ENCODE results near the gene NRCAM.

The NRCAM gene

DNA sequence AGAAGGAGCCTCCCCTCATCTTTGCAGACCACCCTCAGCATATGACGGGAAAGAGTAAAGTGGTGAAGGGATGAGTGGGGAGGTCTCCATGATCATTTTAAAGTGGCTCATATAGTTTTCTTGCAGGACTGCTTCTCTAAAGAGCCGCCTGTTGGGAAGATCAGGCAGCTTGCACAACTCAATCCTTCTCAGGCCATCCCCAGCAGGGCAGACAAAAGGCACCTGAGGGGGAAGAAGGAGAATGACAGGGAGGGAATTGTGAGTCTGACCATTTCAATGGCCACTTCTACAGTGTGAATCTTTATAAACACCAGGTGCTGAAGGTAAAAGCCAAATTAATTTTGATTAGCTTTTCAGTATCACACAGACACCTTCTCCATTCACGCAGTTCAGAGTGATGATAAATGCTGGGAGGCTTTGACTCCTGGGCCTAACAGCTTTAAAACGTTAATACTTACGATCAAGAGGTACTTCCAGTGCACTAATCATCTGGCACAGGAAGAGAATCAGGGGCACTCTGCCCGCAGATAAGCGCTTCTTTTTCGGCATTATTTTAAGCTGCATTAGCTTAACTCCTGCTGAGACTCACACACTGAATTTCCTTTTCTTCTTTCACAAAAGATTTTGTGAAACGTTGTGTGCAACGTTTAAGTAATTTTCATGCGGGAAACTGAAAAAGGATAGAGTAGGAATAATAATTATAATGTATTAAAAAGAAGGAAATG, 216.6 kb downstream of the NRCAM start:
- H3K27me3 ChIP-seq (ENCODE audit: control insufficient read depth, insufficient read depth, low read length): no peaks in the 10 kb centered on the region

DNA sequence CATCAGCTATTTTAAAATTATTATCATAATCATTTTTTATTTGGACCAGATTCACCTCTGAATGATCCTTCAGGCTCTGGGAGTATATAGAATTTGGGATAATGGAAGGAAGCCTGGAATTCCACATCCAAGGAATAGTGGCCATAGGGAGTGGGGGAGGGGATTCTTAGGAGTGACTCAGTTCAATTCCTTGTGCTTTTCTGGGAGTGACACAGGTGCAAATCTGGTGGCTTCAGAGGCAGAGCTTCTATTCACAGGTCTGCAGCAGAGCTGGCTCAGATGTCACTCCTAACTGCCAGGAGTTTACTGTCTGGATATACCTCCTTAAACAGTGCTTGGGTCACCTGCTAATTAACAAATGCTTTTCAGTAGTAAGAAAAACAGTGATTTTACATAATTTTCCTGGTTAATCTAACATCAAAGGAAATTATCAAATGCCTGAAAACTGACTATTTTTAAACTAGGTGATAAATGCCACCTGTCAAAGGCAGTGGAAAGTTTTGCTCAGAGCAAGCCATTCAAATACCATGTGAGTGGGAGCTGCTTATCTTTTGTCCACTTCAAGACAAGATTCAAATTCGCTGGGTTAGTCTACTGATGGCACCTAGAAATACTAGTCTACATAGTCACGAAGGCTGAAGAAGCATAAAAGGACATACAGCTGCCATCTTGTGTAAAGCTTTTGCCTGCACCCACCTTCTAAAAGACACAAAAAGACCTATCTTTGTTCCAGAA, 219.4 kb downstream of the NRCAM start:
- Histone ChIP-seq H3K36me3 (ENCODE audit: control insufficient read depth, insufficient read depth, low read length) (no peaks in the 10 kb centered on the region), H3K9ac (ENCODE audit: low read length) (no peak overlapping the region), H3K9me3 (ENCODE audit: control insufficient read depth, low read length) (no peaks in the 10 kb centered on the region), H3K27me3 (ENCODE audit: control insufficient read depth, insufficient read depth, low read length) (no peaks in the 10 kb centered on the region), H3K4me3 (ENCODE audit: low read length) (no peak overlapping the region), H3K4me1 (ENCODE audit: control insufficient read depth, insufficient read depth, low read length) (no peaks in the 10 kb centered on the region)

More for the DNA sequence above, 216.6 kb downstream of the NRCAM start:
- Histone ChIP-seq H3K9ac (ENCODE audit: low read length) (no peak overlapping the region), H3K4me1 (ENCODE audit: control insufficient read depth, insufficient read depth, low read length) (no peaks in the 10 kb centered on the region), H3K9me3 (ENCODE audit: control insufficient read depth, low read length) (no peaks in the 10 kb centered on the region), H3K36me3 (ENCODE audit: control insufficient read depth, insufficient read depth, low read length) (no peaks in the 10 kb centered on the region), H3K4me3 (ENCODE audit: low read length) (no peak overlapping the region)

DNA sequence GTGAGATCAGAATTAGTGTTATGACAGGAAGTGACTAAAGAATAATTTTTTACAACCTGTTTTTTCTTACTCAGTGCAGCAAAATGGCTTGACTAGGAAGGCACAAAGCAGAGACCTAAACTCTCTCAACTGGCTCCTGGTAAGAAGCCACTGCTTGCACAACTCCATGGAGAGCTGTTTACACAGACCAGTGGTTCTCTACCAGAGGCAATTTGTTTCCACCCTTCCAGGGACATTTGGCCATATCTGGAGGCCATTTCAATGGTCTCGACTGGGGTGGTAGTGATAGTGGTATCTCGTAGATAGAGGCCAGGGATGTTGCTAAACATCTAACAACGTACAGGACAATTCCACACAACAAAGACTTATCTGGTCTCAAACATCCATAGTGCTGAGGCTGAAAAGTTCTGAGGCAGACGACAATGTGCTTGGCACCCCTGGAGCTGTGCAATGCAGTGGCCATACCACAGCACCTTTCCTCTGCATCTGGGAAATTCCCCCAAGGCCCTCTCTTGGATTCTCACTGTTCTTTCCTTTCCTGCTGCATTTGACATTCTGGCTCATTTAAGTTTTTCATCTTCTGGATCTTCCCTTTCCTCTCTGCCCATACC, 220.7 kb downstream of the NRCAM start:
- Histone ChIP-seq H3K4me3 (ENCODE audit: low read length) (no peak overlapping the region), H3K4me1 (ENCODE audit: control insufficient read depth, insufficient read depth, low read length) (no peaks in the 10 kb centered on the region), H3K9me3 (ENCODE audit: control insufficient read depth, low read length) (no peaks in the 10 kb centered on the region), H3K27me3 (ENCODE audit: control insufficient read depth, insufficient read depth, low read length) (no peaks in the 10 kb centered on the region), H3K9ac (ENCODE audit: low read length) (no peak overlapping the region), H3K36me3 (ENCODE audit: control insufficient read depth, insufficient read depth, low read length) (no peaks in the 10 kb centered on the region)

DNA sequence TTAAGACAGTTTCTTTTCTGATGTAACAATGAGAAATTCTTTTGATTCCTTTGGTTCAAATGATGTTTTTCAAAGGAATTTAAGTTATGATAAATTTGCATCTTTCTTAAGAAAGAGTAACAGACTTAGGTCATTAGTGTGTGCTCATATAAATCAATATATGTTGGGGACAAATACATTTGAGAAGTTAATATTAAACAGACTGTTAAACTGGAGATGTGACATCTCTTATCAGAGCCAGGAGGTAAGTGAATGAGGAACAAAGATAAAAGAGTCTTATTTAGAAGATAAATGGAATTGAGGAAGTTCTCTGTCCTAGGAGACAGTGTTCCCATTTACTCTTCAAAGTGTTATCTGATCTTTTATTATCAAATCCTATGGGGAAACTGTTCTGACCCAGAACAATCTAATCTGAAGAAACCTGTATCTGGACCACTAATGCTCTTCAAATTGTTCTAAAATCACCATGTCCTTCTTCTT, 221.2 kb downstream of the NRCAM start:
- no peaks in the 10 kb centered on the region for H3K27me3 ChIP-seq (ENCODE audit: control insufficient read depth, insufficient read depth, low read length)
- H3K36me3 ChIP-seq (ENCODE audit: control insufficient read depth, insufficient read depth, low read length): no peaks in the 10 kb centered on the region
- no peaks in the 10 kb centered on the region for H3K9me3 ChIP-seq (ENCODE audit: control insufficient read depth, low read length)
- H3K4me1 ChIP-seq (ENCODE audit: control insufficient read depth, insufficient read depth, low read length): no peaks in the 10 kb centered on the region
- H3K4me3 ChIP-seq (ENCODE audit: low read length): no peak overlapping the region
- no peak overlapping the region for H3K9ac ChIP-seq (ENCODE audit: low read length)

DNA sequence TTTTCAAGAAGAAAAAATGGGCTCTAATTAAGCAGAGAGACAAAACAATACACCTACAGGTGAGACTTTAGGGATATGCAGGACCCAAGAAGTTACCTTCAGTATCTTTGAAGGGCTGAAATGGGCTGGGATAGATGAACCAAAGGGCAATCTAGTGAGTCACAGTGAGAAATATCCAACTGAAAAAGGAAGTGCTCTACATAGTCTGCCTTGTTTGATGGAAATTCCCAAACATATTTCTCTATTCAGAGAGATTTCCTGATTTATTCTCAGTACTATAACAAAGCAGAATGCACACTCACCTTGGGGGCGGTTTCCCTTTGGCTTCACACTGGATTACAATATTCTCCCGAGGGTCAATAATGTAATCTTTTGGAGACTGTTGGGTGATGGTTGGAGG, 222.0 kb downstream of the NRCAM start:
- H3K27me3 ChIP-seq (ENCODE audit: control insufficient read depth, insufficient read depth, low read length): no peaks in the 10 kb centered on the region
- H3K9me3 ChIP-seq (ENCODE audit: control insufficient read depth, low read length): no peaks in the 10 kb centered on the region
- H3K4me1 ChIP-seq (ENCODE audit: control insufficient read depth, insufficient read depth, low read length): no peaks in the 10 kb centered on the region
- no peak overlapping the region for H3K4me3 ChIP-seq (ENCODE audit: low read length)
- H3K36me3 ChIP-seq (ENCODE audit: control insufficient read depth, insufficient read depth, low read length): no peaks in the 10 kb centered on the region
- no peak overlapping the region for H3K9ac ChIP-seq (ENCODE audit: low read length)

DNA sequence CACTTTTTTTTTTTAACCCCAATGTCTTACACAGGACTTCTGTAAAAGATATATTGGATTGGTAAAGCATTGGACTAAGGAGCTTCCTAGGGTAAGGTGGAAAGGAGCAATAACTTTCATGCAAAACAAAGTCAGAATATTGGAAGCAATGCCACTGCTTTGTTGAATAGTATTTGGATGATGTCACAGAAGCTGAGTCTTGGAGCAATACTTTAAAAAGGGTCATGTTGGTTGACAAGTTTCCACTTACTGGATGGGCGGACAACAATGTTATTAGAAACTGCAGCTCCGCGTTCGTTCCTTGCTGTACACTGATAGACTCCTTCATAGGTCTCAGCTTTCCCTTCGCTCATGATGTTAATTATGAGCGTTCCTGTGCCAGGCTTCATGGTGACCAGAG, 224.2 kb downstream of the NRCAM start:
- Histone ChIP-seq H3K4me3 (ENCODE audit: low read length) (no peak overlapping the region), H3K27me3 (ENCODE audit: control insufficient read depth, insufficient read depth, low read length) (no peaks in the 10 kb centered on the region), H3K9ac (ENCODE audit: low read length) (no peak overlapping the region), H3K36me3 (ENCODE audit: control insufficient read depth, insufficient read depth, low read length) (no peaks in the 10 kb centered on the region), H3K4me1 (ENCODE audit: control insufficient read depth, insufficient read depth, low read length) (no peaks in the 10 kb centered on the region), H3K9me3 (ENCODE audit: control insufficient read depth, low read length) (no peaks in the 10 kb centered on the region)

DNA sequence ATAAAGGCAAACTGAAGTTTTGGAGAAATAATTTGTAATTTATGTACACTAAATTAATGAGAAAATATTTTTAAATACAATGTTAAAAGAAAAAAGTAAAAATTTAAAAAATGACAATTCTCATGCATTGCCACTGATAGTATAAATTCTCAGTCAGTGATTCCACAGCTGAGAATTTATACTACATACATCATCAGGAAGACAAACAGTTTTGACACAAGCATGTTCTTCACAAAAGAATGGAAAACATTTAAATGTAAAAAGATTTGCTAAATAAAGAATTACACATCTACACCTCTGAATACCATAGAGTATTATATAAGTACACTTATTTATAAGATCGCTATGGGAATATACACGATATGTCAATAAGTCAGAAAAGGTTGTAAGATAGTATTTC, 225.0 kb downstream of the NRCAM start:
- Histone ChIP-seq H3K4me1 (ENCODE audit: control insufficient read depth, insufficient read depth, low read length) (no peaks in the 10 kb centered on the region), H3K9me3 (ENCODE audit: control insufficient read depth, low read length) (no peaks in the 10 kb centered on the region), H3K9ac (ENCODE audit: low read length) (no peak overlapping the region), H3K4me3 (ENCODE audit: low read length) (no peak overlapping the region), H3K36me3 (ENCODE audit: control insufficient read depth, insufficient read depth, low read length) (no peaks in the 10 kb centered on the region), H3K27me3 (ENCODE audit: control insufficient read depth, insufficient read depth, low read length) (no peaks in the 10 kb centered on the region)

DNA sequence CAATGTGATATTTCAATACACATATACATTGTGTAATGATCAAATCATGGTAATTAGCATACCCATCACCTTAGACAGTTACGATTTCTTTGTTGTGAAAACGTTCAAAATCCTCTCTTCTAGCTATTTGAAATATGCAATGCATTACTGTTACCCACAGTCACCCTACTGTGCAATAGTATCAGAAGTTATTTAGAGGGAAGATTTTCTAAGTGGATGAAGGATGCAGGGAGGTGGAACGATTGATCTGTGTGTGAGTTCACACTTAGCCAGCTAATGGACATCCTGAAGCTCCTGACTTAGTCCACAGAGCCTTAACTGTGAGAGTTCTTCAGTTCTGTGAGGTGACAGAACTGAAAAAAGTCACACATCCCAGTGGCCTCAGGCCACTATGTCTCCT, 228.9 kb downstream of the NRCAM start:
- Histone ChIP-seq H3K4me1 (ENCODE audit: control insufficient read depth, insufficient read depth, low read length) (no peaks in the 10 kb centered on the region), H3K9ac (ENCODE audit: low read length) (no peak overlapping the region), H3K36me3 (ENCODE audit: control insufficient read depth, insufficient read depth, low read length) (no peaks in the 10 kb centered on the region), H3K9me3 (ENCODE audit: control insufficient read depth, low read length) (no peaks in the 10 kb centered on the region), H3K4me3 (ENCODE audit: low read length) (no peak overlapping the region), H3K27me3 (ENCODE audit: control insufficient read depth, insufficient read depth, low read length) (no peaks in the 10 kb centered on the region)

DNA sequence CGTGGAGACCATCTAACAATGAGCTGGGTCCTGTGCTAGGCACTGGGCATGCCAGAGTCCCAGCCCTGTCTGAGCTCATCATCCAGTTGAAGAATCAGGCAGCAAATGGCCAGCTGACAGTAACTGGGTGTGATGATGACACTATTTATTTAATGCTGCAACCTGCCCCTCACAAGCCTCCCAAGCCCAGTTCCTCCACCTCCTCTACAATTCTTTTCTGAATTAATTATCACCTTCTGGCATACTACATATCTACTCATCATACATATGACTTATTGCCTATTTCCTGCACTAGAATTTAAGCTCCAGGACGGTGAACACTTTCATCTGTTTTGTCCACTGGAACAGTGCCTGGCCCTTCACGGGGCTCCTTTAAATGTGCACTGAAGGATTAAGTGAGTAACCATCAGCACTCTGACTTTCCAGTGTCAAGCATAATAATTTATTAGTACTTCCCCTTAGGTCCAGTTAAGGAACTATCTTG, 229.4 kb downstream of the NRCAM start:
- H3K9ac ChIP-seq (ENCODE audit: low read length): no peak overlapping the region
- no peak overlapping the region for H3K4me3 ChIP-seq (ENCODE audit: low read length)
- no peaks in the 10 kb centered on the region for H3K27me3 ChIP-seq (ENCODE audit: control insufficient read depth, insufficient read depth, low read length)
- H3K9me3 ChIP-seq (ENCODE audit: control insufficient read depth, low read length): no peaks in the 10 kb centered on the region
- no peaks in the 10 kb centered on the region for H3K36me3 ChIP-seq (ENCODE audit: control insufficient read depth, insufficient read depth, low read length)
- no peaks in the 10 kb centered on the region for H3K4me1 ChIP-seq (ENCODE audit: control insufficient read depth, insufficient read depth, low read length)

DNA sequence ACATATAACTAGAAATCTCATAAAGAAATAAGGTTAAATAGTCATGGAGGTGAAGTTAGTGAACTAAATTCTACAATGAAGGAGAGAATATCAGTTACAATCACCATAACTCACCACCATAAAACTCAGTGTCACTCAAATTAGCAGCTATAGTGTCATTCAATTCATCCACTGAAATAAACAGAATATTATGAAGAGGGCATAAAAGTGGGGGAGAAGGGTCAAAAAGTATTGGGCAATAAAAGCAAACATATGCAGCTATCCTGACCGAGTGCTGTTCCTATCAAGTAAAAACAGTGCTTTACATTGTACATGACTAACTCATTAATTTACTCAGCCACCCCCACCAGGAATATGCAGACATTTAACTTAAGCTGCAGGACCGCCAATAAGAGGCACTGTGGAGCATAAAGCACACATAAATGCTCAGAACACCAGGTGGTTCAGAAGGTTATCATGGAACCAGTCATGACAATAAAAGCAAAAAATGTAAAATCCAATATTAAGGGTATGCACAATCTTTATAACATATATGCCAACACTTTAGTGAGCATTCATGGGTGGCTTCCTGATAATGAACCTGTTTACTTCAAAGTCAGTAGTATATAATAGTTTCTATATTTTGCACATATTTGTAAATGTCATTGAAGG, 230.6 kb downstream of the NRCAM start:
- Histone ChIP-seq H3K4me3 (ENCODE audit: low read length) (no peak overlapping the region), H3K27me3 (ENCODE audit: control insufficient read depth, insufficient read depth, low read length) (no peaks in the 10 kb centered on the region), H3K36me3 (ENCODE audit: control insufficient read depth, insufficient read depth, low read length) (no peaks in the 10 kb centered on the region), H3K9ac (ENCODE audit: low read length) (no peak overlapping the region), H3K4me1 (ENCODE audit: control insufficient read depth, insufficient read depth, low read length) (no peaks in the 10 kb centered on the region), H3K9me3 (ENCODE audit: control insufficient read depth, low read length) (no peaks in the 10 kb centered on the region)

DNA sequence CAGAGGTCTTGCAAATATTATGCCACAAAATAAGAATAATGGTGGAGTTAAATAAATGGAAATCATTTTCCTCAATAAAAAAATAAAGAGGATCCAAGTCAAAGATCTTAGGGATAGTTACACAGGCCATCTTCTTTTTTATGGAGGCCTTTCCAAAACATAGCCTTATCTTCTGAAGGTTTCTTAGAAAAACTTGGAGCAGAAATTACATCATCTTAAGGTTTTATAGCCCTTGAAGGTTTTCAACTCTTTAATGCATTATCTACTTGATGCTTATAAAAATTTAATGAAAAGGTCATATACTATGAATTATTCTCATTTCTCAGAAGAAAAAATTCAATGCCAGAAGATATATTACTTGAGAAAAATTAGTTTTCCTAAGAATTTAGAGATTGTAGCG, 231.8 kb downstream of the NRCAM start:
- Histone ChIP-seq H3K4me1 (ENCODE audit: control insufficient read depth, insufficient read depth, low read length) (no peaks in the 10 kb centered on the region), H3K27me3 (ENCODE audit: control insufficient read depth, insufficient read depth, low read length) (no peaks in the 10 kb centered on the region), H3K36me3 (ENCODE audit: control insufficient read depth, insufficient read depth, low read length) (no peaks in the 10 kb centered on the region), H3K4me3 (ENCODE audit: low read length) (no peak overlapping the region), H3K9me3 (ENCODE audit: control insufficient read depth, low read length) (no peaks in the 10 kb centered on the region), H3K9ac (ENCODE audit: low read length) (no peak overlapping the region)

Data from mucosa of stomach (tissue), 1 donor.